Prostate gland (tissue), 2 donors: Measurements from ENCODE around the gene SLC16A7. TPM values are rescaled to one million over a fixed set of nuclear protein-coding genes. Genes with fewer than 3 reads are reported as not detected.

ENCODE experiments used
- DNase-seq: peaks from one replicate; pipeline ENCODE4 v3.0.0-alpha.2; 2019; ENCODE audit warnings: low spot score
- H3K27ac ChIP-seq, 2 donors: fragments of 200-600 bp; sonication (generic); 2 replicates each; pipeline ENCODE4 v1.5.1; 2017 to 2019
- H3K27me3 ChIP-seq: fragments of 200-600 bp; sonication (generic); replicated peaks from 2 replicates; pipeline ENCODE4 v1.5.1; 2019; ENCODE audit not compliant: insufficient read depth
- H3K36me3 ChIP-seq, 2 donors: fragments of 200-600 bp; sonication (generic); 1 replicate in 1 of 2; 2 replicates in 1 of 2; pipeline versions ENCODE4 v1.5.1 to v1.8.1; 2017 to 2019
- H3K4me1 ChIP-seq: fragments of 200-600 bp; sonication (generic); replicated peaks from 2 replicates; pipeline ENCODE4 v1.5.1; 2019
- H3K4me3 ChIP-seq, 2 donors: fragments of 200-600 bp; sonication (generic); 2 replicates each; pipeline ENCODE4 v1.5.1; 2017 to 2019
- H3K9me3 ChIP-seq: fragments of 200-600 bp; sonication (generic); 2 replicates; pipeline ENCODE4 v1.5.1; 2017
- CTCF ChIP-seq, 4 experiments: fragments of 200-600 bp in 2 of 4; fragments of 450-650 bp in 2 of 4; sonication (generic) in 2 of 4; IDR thresholded peaks; 1 replicate in 3 of 4; 2 replicates in 1 of 4; pipeline ENCODE4 v1.5.1; 2016 to 2019; ENCODE audit warnings: antibody characterized with exemption in 4 of 4, mild to moderate bottlenecking in 2 of 4, moderate library complexity in 2 of 4
- POLR2A ChIP-seq: fragments of 450-650 bp; IDR thresholded peaks from one replicate; pipeline ENCODE4 v1.6.1; 2016; ENCODE audit warnings: antibody characterized with exemption, mild to moderate bottlenecking
- POLR2AphosphoS5 ChIP-seq: sonication (generic); formaldehyde crosslinking; IDR thresholded peaks from one replicate; pipeline ENCODE4 v1.6.1; 2017; ENCODE audit warnings: antibody characterized with exemption
- WGBS: methylation state at CpG from one replicate; pipeline ENCODE4 v1.1.5; 2018; 5-methylcytosine and 5-hydroxymethylcytosine counted together
- intact Hi-C: fragments of 100-400 bp; cut with DNase I; formaldehyde crosslinking; loops from one replicate; pipeline ENCODE4 v1.14.2; 2022
- total RNA-seq, 2 donors: library from RNA; depleted of rRNA; stranded (reverse); fragments of >200 nt; gene quantifications; one replicate each; pipeline ENCODE4 v1.1.0, GENCODE V29; 2016

SLC16A7 gene
- total RNA-seq, 2 donors from 2014 or later: 4.3 to 10.6 TPM

DNA sequence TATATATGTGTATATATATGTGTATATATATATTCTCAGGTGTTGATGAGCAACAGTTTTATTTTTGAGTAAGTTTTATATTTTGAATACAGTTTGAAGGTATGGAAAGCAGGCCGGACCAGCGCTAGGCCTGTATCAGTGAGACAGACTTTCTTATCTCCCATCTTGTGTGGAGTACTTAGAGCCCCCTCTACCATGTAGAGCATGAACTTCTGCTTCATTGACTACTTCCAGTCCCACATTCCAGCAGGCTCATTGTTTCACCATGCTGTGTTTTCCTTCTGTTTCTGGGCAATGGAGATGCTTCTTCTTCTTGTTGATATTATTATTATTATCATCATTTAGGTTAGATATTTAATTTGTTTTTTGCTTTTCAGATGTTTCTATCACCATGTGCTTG lies 76.4 kb downstream of the SLC16A7 start:
- no peak overlapping the region for H3K27ac ChIP-seq
- TF ChIP-seq POLR2A (no peak), CTCF (IDR thresholded peaks at IDR 0.05) (no peak), POLR2AphosphoS5 (no peak)
- no peak for DNase-seq
- WGBS: 94% methylated on average over 2 of the region's 2 CpGs
- intact Hi-C loops: no loop called here
- no peaks in the 10 kb centered on the region for H3K9me3 ChIP-seq
- H3K4me3 ChIP-seq: no peak overlapping the region
- no peaks in the 10 kb centered on the region for H3K36me3 ChIP-seq
- no peaks in the 10 kb centered on the region for H3K4me1 ChIP-seq
- H3K27me3 ChIP-seq: no peaks in the 10 kb centered on the region

GRCh38 chr12:59675461-59675860 lies 79.6 kb downstream of the SLC16A7 start:
- Histone ChIP-seq H3K4me1 (no peaks in the 10 kb centered on the region), H3K4me3 (no peak overlapping the region), H3K27ac (no peak overlapping the region), H3K27me3 (no peaks in the 10 kb centered on the region), H3K36me3 (no peaks in the 10 kb centered on the region), H3K9me3 (no peaks in the 10 kb centered on the region)
- WGBS: 100% methylated on average over 1 of the region's 1 CpG
- no peak for DNase-seq
- intact Hi-C loops: no loop called here
- no peak for TF ChIP-seq CTCF (IDR thresholded peaks at IDR 0.05)

DNA sequence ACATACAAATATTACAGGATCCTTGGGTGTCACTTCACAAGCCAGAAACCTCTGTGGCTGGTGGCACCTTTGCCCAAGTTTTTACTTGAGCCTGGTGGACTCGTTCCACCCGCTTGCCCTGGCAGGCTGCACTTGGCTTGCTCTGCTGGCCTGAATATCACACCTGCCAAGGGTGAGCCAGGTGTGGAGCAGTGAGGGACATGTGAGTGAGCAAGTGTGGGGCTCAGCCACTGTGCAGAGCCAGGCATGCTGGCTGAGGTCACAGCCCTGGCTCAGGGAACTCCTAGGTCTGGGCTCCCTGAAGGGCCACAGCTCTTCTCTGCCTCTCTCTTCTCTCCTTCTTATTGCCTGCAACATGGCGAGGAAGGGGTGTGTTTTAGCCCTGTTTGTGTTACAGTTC lies 82.0 kb downstream of the SLC16A7 start:
- DNase-seq: no peak
- 73% methylated on average over 3 of the region's 3 CpGs for WGBS
- H3K27ac ChIP-seq: no peak overlapping the region
- H3K36me3 ChIP-seq: no peaks in the 10 kb centered on the region
- intact Hi-C loops: no loop called here
- H3K4me3 ChIP-seq: no peak overlapping the region
- no peak for TF ChIP-seq POLR2A
- no peak for TF ChIP-seq CTCF (IDR thresholded peaks at IDR 0.05)
- TF ChIP-seq POLR2AphosphoS5: no peak
- no peaks in the 10 kb centered on the region for H3K4me1 ChIP-seq
- H3K9me3 ChIP-seq: no peaks in the 10 kb centered on the region
- H3K27me3 ChIP-seq: no peaks in the 10 kb centered on the region

DNA sequence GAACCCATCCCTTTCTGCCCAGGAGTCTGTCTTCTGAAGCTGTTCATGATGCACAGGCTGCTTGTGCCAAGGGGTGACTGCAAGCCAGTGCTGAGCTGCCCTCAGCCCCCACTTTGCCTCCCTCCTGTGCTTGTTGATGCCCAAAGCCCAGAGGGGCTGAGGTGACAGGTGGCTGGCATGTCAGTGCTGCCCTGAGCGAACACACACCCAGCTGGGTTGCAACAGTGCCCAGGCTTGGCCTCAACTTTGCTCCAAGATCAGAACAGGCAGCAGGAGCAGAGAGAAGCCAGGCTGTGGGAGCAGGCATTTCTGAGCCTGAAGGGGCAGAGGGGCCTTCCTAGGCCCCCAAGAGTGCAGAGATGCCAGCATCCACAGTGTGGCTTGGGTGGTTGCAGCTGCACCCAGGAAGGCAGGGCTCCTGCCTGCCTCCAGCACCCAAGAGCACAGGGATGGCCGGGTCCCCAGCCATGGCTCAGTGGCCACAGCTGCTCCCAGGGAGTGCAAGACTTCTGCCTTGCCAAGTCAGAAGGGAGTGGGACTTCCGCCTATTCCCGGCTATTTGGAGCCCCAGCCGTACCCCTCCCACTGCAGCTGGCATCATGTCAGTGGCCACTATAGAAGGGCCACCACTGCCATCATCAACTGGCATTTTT lies 83.1 kb downstream of the SLC16A7 start:
- DNase-seq: no peak
- Histone ChIP-seq H3K4me1 (no peaks in the 10 kb centered on the region), H3K27ac (no peak overlapping the region), H3K36me3 (no peaks in the 10 kb centered on the region), H3K9me3 (no peaks in the 10 kb centered on the region), H3K27me3 (no peaks in the 10 kb centered on the region), H3K4me3 (no peak overlapping the region)
- intact Hi-C loops: no loop called here
- WGBS: 95% methylated on average over 4 of the region's 5 CpGs
- TF ChIP-seq POLR2A: no peak

DNA sequence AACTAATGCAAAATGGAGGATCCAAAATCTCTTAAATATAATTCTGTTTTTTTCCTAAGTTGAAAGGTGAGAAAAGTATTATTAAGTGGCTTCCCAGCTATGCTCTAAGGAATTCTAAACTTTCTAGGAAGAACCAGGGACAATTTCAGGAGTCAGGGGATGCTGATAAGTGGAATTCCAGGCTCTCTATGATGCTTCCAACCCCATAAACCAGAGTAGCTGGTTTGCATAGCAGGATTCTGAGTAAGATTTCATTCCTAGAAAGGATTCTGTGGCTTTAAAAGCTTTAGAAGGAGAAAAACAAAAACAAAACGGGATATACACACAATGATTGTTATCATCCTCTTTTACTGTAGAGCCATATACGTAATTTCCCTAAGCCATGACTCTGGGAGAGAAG lies 93.9 kb downstream of the SLC16A7 start:
- H3K27me3 ChIP-seq: no peaks in the 10 kb centered on the region
- 58% methylated on average over 2 of the region's 2 CpGs for WGBS
- no peak for DNase-seq
- H3K27ac ChIP-seq: no peak overlapping the region
- intact Hi-C loops: no loop called here
- TF ChIP-seq CTCF (IDR thresholded peaks at IDR 0.05) (no peak), POLR2A (no peak), POLR2AphosphoS5 (no peak)
- no peak overlapping the region for H3K4me3 ChIP-seq
- no peaks in the 10 kb centered on the region for H3K4me1 ChIP-seq
- H3K36me3 ChIP-seq: no peaks in the 10 kb centered on the region
- no peaks in the 10 kb centered on the region for H3K9me3 ChIP-seq
